Lower leg skin (tissue), 3 donors: ENCODE measurements around the gene GNAZ.

Source experiments
- POLR2A ChIP-seq, 2 donors: fragments of 450-650 bp; IDR thresholded peaks; one replicate each; pipeline ENCODE4 v1.6.1; 2016 to 2017; ENCODE audit warnings: antibody characterized with exemption in 2 of 2, mild to moderate bottlenecking in 1 of 2, moderate library complexity in 1 of 2
- TF ChIP-seq, protein P1 (sequence below), 3 donors: fragments of 450-650 bp; IDR thresholded peaks; one replicate each; pipeline ENCODE4 v1.5.1; 2016; ENCODE audit warnings: antibody characterized with exemption in 3 of 3, mild to moderate bottlenecking in 3 of 3, moderate library complexity in 2 of 3

DNA sequence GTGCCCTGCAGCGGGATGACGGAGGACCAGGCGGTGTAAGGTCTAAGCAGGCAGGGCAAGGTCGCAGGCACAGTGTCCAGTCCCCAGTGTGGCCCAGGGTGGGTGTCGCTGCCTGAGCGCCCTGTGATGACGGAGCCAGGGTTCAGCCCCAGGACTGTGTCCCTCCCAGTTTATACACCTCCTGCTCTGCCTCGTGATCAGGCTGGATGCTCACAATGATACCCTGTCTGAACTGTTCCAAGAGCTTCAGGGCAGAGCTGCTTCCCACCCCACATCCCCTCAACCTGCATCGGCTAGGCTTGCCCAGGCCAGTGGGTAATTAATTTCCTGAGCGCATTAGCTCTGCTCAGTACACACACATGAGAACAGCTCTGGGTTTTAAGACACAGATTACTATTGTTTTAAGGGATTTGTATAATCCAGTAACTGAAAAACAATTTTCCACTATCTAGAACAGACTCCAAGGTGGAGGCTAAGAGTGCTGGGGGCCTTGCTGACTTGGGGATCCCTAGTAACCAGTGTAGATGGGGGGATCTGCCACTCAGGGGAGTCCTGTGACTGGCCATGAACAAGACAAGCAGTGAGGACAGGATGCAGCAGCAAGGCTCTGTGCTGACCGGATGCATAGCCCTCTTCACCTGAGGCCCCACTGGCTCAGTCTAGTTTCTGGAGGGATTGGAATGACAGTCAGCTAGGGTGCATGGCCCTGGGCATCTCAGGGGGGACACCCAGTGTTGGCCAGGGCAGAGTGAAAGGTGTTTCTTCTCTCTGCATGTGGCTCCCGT lies 34.1 kb downstream of the GNAZ start:
- TF ChIP-seq, protein P1, sequence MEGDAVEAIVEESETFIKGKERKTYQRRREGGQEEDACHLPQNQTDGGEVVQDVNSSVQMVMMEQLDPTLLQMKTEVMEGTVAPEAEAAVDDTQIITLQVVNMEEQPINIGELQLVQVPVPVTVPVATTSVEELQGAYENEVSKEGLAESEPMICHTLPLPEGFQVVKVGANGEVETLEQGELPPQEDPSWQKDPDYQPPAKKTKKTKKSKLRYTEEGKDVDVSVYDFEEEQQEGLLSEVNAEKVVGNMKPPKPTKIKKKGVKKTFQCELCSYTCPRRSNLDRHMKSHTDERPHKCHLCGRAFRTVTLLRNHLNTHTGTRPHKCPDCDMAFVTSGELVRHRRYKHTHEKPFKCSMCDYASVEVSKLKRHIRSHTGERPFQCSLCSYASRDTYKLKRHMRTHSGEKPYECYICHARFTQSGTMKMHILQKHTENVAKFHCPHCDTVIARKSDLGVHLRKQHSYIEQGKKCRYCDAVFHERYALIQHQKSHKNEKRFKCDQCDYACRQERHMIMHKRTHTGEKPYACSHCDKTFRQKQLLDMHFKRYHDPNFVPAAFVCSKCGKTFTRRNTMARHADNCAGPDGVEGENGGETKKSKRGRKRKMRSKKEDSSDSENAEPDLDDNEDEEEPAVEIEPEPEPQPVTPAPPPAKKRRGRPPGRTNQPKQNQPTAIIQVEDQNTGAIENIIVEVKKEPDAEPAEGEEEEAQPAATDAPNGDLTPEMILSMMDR (IDR thresholded peaks at IDR 0.05) = no peak
- TF ChIP-seq POLR2A (IDR thresholded peaks at IDR 0.05) = no peak
